GM18508 (cell line): Measurements from ENCODE around the gene TP53BP2.
"Not testable (repeated sequence)": the region's sequence is repeated elsewhere in the genome, so short reads cannot be mapped to it uniquely, and the experiment has no call there.

Experiments used
- ATAC-seq: cut with Tn5 transposase; IDR thresholded peaks from one replicate; pipeline ENCODE4 v1.9.1; 2021; ENCODE audit warnings: moderate number of reproducible peaks; ENCODE audit not compliant: insufficient read depth, unreplicated experiment

The TP53BP2 gene

GRCh38 chr1:223859058-223859457 lies 13.3 kb upstream of the TP53BP2 start:
- ATAC-seq = no peak

GRCh38 chr1:223856386-223856785 lies 10.6 kb upstream of the TP53BP2 start:
- no peak for ATAC-seq

- ATAC-seq = no peak
Measured at GRCh38 chr1:223853748-223854147, 8.0 kb upstream of the TP53BP2 start.

- no peak for ATAC-seq
Measured at GRCh38 chr1:223853275-223853674, 7.5 kb upstream of the TP53BP2 start.

GRCh38 chr1:223852337-223852736 lies 6.6 kb upstream of the TP53BP2 start:
- ATAC-seq = no peak

GRCh38 chr1:223849352-223850254 lies 3.9 kb upstream of the TP53BP2 start:
- no peak for ATAC-seq

- no peak for ATAC-seq
Measured at GRCh38 chr1:223848536-223848935, 2.8 kb upstream of the TP53BP2 start.

GRCh38 chr1:223847781-223848345 lies 2.1 kb upstream of the TP53BP2 start:
- no peak for ATAC-seq

GRCh38 chr1:223845037-223845809 lies 524 bp downstream of the TP53BP2 start:
- peak; percentile 6 for ATAC-seq

- ATAC-seq = no peak
Measured at GRCh38 chr1:223844787-223845036, 1.0 kb downstream of the TP53BP2 start.

GRCh38 chr1:223843934-223844786 lies 1.6 kb downstream of the TP53BP2 start:
- ATAC-seq = no peak

- ATAC-seq = no peak
Measured at GRCh38 chr1:223842784-223843183, 3.0 kb downstream of the TP53BP2 start.

- ATAC-seq = not testable (repeated sequence)
Measured at GRCh38 chr1:223841977-223842623, 3.6 kb downstream of the TP53BP2 start.

- ATAC-seq = no peak
Measured at GRCh38 chr1:223840254-223840653, 5.5 kb downstream of the TP53BP2 start.

- no peak for ATAC-seq
Measured at GRCh38 chr1:223838125-223838854, 7.5 kb downstream of the TP53BP2 start.

GRCh38 chr1:223837687-223838086 lies 8.1 kb downstream of the TP53BP2 start:
- no peak for ATAC-seq

GRCh38 chr1:223837206-223837605 lies 8.5 kb downstream of the TP53BP2 start:
- no peak for ATAC-seq

- no peak for ATAC-seq
Measured at GRCh38 chr1:223836586-223836985, 9.2 kb downstream of the TP53BP2 start.

GRCh38 chr1:223835754-223836153 lies 10.0 kb downstream of the TP53BP2 start:
- no peak for ATAC-seq
